GM18511 (cell line): ENCODE data around the gene KCNMA1.

Experiments used
- ATAC-seq: cut with Tn5 transposase; IDR thresholded peaks from one replicate; pipeline ENCODE4 v1.9.1; 2021; ENCODE audit warnings: mild to moderate bottlenecking, moderate library complexity; ENCODE audit not compliant: unreplicated experiment

The KCNMA1 gene

DNA sequence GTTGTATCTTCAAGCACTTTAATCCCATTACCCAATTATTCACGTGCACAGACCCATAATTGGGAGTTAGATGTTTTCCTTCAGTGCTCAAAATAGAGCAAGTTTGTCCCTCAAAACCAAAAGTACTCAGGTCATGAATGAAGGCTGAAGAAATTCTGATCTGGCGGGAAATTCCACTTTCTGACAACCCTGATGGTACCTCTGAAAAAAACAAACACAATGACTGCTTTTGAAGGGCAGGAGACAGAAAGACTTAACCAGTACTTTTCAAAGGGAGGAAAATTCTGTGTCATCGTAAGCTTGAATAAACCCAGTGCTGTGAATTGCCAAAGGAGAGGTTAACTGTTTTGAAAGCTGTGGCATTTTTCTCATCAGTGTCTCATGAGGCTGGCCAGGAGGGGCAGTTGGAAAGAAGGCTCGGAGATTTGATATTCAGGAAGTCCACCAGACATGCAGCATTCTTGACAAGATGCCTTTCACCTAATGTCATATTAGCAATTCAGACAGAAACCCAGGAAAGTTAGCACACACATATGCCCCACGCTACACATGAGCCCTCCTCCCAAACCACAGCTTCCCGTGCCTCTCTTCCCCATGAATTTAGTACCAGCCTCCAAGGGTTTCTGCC, 347.0 kb downstream of the KCNMA1 start:
- ATAC-seq, result no peak

DNA sequence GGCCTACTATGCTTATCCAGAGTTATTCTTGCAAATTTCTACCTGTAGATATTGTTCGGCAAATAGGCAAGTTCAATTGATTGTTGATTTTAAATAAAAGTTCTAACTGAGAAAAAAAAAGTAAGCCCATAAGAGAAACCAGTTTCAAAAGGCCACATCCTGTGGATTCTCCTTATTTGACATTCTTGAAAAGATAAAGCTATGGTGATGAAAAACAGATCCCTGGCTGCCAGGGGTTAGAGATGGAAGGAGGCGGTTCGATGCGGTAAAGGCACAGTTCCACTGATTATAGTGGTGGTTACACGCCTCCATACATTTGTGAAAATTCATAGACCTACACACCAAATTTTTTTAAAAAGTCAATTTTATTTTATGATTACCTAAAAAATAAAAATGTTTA, 347.8 kb downstream of the KCNMA1 start:
- ATAC-seq, result no peak

DNA sequence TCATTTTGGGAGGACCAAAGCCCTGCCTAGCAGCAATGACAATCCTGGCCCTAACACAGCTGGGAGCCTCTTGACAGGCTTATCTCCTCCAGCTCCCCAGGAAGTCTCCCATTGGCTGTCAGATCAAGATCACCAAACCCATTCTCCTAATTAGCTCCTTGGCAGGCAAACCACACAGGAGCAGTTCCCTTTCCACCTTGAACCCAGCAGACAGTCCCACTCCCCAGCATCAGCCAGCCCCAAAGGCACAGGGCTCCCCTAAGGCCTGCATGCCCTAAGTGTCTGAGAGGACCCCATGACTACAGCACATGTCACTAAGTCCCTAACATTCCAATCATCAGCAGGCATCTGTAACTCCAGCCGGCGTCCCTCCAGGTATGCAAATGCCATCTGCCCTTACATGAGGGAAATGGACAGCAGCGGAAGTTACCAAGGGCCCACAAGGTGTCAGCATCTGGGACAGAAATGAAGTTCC, 348.5 kb downstream of the KCNMA1 start:
- no peak for ATAC-seq

DNA sequence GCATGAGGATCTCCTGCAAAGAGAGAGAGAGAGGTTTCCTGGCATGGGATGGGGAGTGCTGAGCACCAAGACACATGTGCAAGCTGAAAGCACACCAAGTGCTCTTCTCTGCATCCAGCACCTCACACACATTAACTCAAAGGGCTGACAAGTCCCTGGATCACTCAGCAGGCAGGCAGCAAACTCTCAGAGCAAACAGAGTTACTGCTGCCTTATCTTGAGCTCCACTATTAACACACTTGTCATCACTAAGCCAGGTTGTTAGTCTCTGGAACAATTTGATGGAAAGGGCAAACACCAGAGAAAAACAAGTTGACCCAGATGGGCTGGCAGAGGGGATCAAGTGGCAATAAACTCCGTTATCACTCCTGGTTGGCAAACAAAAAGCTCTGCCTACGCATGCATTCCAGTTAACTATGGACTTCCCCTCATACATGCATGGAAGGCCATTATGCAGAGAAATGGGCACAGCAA, 349.9 kb downstream of the KCNMA1 start:
- no peak for ATAC-seq

DNA sequence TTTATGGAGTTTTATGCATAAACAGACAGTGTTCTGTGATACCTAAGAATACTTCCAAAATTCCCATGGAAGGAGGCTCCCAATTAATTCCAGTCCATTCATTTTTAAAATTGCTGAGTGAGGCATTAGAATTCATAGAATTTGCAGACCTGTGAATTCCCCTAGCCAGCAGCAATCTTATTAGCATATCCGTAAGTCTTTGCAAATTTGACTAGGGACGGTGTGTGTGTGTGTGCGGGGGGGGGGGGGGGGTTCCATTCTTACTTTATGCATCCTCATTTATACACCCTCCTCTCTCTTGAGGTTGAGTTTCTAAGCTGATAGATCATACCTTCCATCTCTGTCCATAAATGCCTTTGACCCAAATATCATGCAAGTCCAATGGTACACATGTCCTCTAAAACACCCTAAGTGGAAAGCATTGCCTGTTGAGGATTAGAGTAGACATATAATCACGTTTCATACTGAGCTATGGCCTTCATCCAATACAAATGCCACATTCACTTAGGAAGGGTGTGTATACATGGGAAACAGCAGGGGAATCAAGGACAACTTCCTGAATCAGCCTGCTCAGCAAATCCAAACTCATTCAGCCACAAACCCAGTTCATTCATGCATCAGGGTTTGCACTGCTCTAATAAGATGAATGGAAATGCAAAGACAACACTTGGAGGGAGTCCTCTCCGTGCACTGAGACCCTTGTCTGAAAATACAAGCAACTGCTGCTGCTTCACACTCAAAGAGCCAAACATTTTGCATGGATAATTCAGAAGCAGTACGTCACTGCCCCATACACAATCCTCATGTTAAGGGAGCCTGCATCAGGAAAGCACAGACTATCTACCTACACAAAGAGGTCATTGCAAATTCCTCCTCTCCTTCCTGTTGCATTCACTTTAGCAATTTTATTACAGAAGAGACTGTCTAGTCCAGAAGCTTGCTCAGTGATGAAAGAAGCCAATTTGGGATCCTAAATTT, 350.8 kb downstream of the KCNMA1 start:
- no peak for ATAC-seq

DNA sequence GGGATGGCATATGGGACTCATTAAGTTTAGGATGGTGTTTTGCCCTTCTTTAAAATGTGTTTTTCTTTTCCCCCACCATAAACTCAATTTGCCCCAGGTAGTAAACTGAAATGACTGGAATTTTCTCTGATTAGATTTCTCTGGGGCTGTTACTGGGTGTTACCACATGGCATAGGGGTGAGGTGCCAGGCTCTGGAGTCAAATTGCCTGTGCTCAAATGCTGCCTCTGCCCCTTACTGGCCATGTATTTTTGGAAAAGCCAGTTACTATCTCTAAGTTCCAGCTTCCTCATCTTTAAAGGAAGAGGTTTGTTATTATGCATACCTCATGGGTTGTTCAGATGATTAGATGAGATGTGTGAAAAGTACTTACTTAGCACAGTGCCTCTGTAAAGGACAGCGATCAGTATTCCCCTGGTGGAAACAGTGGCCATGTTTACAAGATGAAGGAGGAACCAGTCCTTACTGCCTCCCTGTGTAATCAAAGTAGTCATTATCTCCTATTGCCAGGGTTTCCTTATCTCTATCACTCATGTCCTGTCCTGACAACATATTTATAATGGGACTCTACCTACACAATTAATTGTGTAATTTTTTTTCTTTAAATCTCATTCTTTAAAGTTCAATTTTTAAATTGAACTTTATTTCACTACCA, 352.0 kb downstream of the KCNMA1 start:
- no peak for ATAC-seq

DNA sequence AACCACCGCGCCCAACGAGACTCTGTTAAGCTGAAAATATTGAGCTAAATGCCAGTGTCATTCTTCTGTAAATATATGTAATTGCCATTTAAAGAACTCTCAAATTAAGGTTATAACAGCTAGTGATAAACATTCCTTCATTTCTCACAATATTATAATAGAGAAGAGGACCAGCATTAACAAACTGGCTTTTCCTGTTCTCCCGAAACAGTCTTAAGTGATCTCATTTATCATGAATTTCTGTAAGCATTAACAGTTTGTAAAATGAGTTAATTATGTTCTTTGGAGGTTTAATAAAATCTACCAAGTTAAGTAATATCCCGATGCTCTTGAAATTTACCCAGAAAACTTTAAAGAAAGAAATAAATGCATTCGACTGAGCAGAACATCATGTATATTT, 352.8 kb downstream of the KCNMA1 start:
- ATAC-seq, result no peak

DNA sequence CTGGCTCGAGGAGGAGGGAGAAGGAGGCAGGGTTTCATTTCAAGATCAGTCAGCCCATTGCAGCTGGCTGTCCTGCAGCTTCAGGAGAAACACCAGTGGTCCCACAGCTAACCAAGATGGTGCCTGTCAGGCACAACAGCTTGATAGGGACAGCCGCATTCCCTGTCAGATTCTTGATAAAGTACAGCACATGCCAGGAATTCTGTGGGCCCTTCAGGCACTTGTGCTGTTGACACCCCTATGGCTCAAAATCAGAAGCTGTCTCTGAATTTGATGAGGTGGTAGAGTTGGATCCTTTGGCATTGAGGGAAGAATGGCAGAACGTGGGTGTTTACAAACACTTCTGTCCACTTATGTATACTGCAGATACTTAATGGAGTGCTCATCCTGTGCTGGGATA, 354.3 kb downstream of the KCNMA1 start:
- no peak for ATAC-seq

DNA sequence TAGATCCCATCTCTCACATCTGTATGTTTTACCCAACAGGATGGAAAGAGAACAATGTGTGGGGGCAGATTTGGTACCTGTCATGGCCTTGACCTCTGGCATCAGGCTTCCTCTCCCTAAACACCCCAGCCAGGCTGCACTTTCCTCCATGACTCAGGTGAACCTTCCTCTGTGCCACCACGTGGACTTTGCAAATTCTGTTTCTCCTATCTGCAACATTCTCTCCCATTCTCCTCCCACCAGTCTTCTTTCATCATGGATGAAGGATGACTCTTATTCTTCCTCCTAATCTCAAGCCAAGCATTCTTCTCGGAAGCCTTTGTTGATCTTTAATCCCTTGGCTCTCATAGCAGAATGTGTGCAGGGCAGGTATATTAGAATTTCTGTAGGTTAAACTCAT, 355.4 kb downstream of the KCNMA1 start:
- no peak for ATAC-seq

DNA sequence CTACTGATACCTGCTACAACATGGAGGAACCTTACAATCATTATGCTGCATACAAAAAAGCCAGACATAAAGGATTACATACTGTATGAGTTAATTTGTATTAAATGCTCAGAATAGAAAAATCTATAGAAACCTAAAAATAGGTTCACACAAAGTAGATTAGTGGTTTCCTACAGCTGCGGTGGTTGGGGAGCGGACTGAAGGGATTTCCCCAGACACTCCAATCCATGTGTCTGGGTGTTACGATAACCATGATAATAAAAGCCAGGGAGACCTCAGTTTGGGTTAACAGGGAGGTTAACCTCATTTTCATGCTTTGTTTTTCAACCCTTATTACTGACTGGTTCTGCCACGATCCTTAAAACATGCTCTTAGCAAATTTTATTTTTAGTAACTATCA, 355.9 kb downstream of the KCNMA1 start:
- ATAC-seq, result peak; percentile 46

DNA sequence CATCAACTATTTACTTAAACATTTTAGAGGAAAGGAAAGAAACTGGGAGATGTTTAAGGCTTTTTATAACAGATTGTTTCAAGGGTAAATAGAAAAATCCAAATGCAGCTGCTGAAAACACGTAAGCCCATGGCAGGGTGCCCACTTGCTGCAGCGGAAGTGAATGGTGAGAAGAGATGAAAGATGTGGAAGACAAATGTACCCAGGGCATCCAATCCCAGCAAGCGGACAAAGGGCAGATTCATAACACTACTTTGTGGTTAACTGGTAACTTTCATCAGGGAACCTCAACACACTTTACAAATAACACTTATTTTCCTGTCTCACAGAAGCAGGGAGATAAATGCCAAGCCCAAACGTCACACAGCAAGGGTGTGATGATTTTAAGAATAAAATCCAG, 358.4 kb downstream of the KCNMA1 start:
- ATAC-seq, result no peak

DNA sequence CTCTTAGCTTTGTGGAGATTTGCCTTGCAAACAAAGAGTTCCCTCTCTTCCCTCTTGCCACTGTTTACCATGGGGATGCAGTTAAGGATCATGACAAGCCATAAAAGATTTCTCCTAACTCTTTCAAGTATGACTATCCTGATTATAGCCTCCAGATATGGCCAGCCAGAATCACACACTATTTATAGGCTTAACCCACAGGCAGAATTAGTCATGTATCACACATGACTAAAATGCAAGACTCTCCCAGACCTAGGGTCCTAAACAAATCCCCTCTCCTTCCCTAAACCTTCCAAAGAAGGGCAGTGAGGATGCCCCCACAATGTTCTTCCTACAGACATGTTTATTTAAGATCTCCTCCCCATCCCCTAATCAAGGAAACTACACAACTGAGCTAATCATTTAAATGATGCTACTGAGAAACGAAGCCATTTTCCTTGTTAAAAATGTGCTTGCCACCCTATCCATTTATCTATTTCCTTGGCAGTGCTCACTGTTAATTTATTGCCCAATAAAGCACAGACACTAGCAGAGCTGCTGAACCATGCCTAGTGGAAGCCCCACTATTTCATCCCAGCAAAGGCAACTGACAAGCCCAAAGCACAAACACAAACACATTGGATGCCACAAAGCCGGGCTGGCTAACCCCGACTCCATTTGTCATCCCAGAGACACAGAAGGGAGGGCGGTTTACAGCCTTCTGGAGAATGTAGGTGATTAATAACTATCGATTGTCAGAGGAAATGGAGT, 363.4 kb downstream of the KCNMA1 start:
- no peak for ATAC-seq

DNA sequence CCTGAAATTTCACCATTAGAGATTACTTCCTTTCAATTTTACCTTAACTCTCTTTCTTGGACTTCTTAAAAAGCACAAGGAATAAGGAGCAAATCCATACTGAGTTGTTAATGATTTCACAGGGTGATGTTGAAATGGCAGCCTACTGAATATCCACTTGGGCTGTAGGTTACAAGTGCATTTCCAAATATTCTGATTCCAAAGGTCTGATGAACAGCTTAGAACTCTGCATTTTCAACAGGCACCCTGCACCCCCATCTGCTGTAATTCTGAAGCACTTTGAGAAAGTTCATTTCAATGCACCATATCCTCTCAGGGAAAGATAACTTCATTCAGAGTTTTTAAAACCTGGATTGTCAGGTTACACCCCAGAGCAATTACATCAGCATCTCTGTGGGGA, 368.4 kb downstream of the KCNMA1 start:
- ATAC-seq, result no peak

DNA sequence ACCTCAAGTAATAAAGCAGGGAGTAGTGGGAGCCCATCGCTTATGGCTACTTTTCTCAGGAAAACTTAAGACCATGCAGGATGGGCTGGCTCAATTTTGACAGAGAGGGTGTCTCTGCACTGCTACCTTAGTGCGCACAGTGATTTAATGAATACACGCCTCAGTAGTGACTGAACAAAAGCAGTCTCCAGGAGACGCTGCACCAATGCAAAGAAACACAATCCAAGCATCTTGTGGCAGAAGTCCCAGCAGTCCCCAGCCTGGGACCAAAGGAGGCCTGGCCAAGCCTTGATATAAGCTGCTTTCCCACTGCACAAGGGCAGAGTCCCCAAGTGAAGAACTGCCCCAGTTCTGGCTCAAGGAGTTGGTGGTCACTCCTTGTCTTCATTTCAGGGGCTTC, 368.9 kb downstream of the KCNMA1 start:
- ATAC-seq, result no peak

DNA sequence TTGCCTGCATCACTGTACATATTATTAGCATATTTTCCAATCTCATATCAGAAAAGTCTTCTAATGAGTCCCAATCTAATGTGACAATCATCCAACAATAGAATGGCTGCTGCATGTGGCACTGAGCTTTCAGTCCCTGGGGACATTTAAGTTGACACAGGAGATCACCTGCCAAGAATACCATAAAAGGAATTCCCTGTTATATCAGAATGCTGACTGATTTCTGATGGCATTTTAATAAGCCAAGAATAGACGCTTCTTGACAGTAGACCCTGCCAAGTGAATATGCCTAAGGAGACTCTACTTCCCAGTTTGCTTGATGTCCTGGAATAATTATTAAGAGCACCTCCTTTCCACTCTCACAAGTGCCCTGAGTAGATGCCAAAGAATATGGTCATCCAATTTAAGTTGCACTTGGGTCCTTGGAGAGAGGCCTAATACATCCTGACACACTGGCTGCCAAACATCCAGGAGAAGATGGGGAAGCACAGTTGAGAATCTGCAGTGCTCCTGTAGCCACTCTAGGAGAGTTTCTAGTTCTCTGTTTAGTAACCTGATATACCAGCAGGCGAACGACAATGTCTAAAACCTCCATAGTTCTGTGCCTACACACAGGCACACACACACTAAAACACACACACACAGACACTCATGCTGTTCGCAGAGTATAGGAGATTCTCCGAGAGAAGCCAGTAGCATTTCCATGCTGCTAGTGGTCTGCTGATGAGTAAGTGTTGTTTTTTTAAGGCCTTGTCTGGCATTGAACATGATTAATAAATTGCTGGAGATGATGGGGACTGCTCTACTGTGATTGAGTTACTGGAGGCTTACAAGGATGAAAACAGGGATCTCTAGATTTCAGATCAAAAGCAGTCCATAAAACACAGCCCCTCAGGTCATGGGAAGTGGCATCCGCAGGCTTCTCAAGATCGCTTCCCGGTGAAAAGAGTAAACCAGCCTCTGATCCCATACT, 369.6 kb downstream of the KCNMA1 start:
- no peak for ATAC-seq

DNA sequence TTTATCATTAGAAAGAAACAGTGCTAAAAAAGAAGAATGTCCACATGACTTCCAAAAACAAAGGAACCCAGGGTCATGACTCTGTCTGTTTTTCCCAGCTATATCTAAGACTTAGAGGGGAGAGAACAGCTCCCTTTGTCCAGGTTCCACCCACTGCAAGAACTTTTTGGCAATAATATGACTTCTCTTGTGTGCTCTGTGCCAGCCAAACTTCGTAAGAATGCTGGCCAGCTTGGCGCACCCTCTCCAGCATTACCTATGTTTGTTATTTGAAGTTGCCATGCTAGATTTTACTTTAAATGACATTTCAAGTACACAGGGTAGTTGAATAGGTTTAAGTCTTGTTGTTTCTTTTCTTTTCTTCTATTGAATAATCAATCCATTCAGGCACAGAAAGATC, 371.4 kb downstream of the KCNMA1 start:
- no peak for ATAC-seq

DNA sequence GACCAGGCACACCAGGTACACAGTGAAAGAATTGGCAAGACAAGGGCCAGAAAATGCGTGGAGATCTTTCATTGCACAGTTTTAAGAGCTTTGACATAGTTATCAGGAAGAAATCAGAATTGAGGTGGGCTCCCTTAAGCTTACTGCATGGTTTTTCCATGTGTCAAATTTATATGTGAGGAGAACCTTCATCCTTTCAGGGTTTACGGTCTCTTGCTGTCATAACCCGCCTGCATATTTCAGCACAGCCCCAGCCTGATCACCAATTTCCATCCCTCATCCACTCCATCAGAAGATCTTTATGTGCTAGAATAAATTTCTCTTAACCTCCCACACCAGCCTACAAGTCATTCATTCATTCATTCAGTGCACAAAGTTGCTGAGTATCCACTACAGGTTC, 373.1 kb downstream of the KCNMA1 start:
- ATAC-seq, result no peak

DNA sequence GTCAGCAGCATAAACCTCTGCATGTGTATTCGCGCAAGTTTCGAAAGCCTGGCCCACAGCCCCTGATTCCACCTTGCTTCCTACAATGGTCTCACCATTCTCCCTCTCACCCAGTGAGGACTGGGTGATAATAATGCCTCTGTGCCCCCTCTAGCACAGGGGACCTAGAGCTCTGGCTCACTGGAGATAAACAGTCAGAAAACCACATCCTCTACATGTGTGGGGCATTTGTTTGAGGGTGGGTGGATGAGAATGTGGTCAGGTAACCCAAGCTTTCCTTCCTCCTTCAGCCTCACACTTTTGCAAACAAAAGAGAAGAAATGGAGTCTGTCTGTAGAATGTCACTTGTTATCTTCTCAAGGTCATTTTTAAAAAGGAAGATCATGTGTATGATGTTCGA, 373.5 kb downstream of the KCNMA1 start:
- peak; percentile 95 for ATAC-seq

DNA sequence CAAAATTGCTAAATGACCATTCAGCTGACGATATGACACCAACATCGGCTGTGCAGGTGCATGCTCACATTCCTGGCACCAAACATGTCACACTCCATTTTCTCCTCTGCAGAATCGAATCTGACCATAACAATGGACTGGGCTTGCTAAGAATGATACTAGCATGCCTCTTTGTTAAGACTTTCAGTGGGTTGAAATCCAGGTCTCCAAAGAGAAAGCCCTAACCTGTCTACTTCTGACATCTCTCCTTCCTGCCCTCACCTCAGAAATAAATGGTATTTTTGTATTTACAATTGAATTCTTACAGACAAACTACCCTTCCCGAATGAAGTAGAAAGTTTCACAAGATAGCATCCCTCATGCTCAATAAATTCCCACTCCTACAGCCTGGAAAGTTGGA, 373.9 kb downstream of the KCNMA1 start:
- ATAC-seq, result no peak

DNA sequence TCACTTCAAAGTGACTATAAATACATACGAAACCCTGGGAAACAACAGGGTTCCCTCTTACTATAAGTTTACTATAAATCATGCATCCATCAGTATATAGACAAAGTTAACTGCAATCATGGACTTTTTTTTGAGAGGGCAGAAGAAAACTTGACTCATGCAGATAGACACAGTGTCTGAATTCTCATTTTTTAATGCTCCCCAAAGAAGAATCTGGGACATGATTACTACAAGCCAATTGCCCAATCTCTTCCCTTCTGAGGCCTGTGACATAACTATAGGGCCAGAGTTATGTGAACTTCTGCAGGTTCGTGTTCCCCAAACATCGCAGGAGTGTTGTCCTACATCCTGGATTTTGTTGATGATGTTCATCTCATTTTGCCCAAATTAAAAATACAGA, 376.5 kb downstream of the KCNMA1 start:
- no peak for ATAC-seq
